ENCODE data around the gene HCRT.

HCRT gene

GRCh38 chr17:42163113-42163512 is 22.1 kb downstream of the HCRT start:
- no peak overlapping the region for H4K12ac ChIP-seq (ENCODE audit: low read depth, low read length)
- no peaks in the 10 kb centered on the region for H3K36me3 ChIP-seq (ENCODE audit: control insufficient read depth in 1 of 2, insufficient read depth in 2 of 2, low read length in 2 of 2)
- H3K9me3 ChIP-seq (ENCODE audit: insufficient read depth, low read depth, low read length): peaks cover 6% of the 10 kb centered on the region
- H3K23ac ChIP-seq (ENCODE audit: low read length): no peak overlapping the region
- H2BK5ac ChIP-seq (ENCODE audit: low read depth, low read length, poor library complexity): no peak overlapping the region
- no peak overlapping the region for H2AK5ac ChIP-seq (ENCODE audit: low read length)
- no peak overlapping the region for H2AFZ ChIP-seq (ENCODE audit: insufficient read depth, low read length, poor library complexity)
- H2BK120ac ChIP-seq (ENCODE audit: insufficient read depth, low read length, poor library complexity): no peak overlapping the region
- no peaks in the 10 kb centered on the region for H3K79me1 ChIP-seq (ENCODE audit: low read length)
- WGBS (ENCODE audit: extremely low coverage, insufficient coverage, insufficient read length): no CpG with 5 or more reads among the region's 8 CpGs
- no peak overlapping the region for H3K9ac ChIP-seq (ENCODE audit: low read length)
- H3K79me2 ChIP-seq (ENCODE audit: control insufficient read depth, insufficient read depth, low read length, poor library complexity): no peaks in the 10 kb centered on the region
- DNase-seq: no peak
- no peak overlapping the region for H4K8ac ChIP-seq (ENCODE audit: low read depth, low read length)
- H3K18ac ChIP-seq (ENCODE audit: low read length): no peak overlapping the region
- no peak overlapping the region for H3K4ac ChIP-seq (ENCODE audit: low read depth, low read length)
- no peaks in the 10 kb centered on the region for H3K27me3 ChIP-seq (ENCODE audit: insufficient read depth, low read length)
- no peak overlapping the region for H3K14ac ChIP-seq (ENCODE audit: low read length)
- peaks cover 0 to 2% of the 10 kb centered on the region in 2 experiments for H3K4me1 ChIP-seq (ENCODE audit: control insufficient read depth in 1 of 2, insufficient read depth in 2 of 2, low read length in 2 of 2)
- H4K91ac ChIP-seq (ENCODE audit: low read depth, low read length): no peak overlapping the region
- H2BK12ac ChIP-seq (ENCODE audit: low read length): no peak overlapping the region
- H3K27ac ChIP-seq (ENCODE audit: low read depth, low read length): no peak overlapping the region
- no peak overlapping the region for H3K4me2 ChIP-seq (ENCODE audit: low read length)
- H3K4me3 ChIP-seq (ENCODE audit: low read depth, low read length): no peak overlapping the region

- H3K23ac ChIP-seq (ENCODE audit: low read length): no peak overlapping the region
- H2BK120ac ChIP-seq (ENCODE audit: insufficient read depth, low read length, poor library complexity): no peak overlapping the region
- no peaks in the 10 kb centered on the region for H3K36me3 ChIP-seq (ENCODE audit: control insufficient read depth in 1 of 2, insufficient read depth in 2 of 2, low read length in 2 of 2)
- H3K79me2 ChIP-seq (ENCODE audit: control insufficient read depth, insufficient read depth, low read length, poor library complexity): no peaks in the 10 kb centered on the region
- peaks cover 5 to 6% of the 10 kb centered on the region in 2 experiments for H3K4me1 ChIP-seq (ENCODE audit: control insufficient read depth in 1 of 2, insufficient read depth in 2 of 2, low read length in 2 of 2)
- H3K27me3 ChIP-seq (ENCODE audit: insufficient read depth, low read length): no peaks in the 10 kb centered on the region
- no CpG with 5 or more reads among the region's 7 CpGs for WGBS (ENCODE audit: extremely low coverage, insufficient coverage, insufficient read length)
- H2BK12ac ChIP-seq (ENCODE audit: low read length): no peak overlapping the region
- H3K18ac ChIP-seq (ENCODE audit: low read length): no peak overlapping the region
- no peak overlapping the region for H4K12ac ChIP-seq (ENCODE audit: low read depth, low read length)
- no peak overlapping the region for H2BK5ac ChIP-seq (ENCODE audit: low read depth, low read length, poor library complexity)
- no peak overlapping the region for H3K27ac ChIP-seq (ENCODE audit: low read depth, low read length)
- no peak overlapping the region for H2AK5ac ChIP-seq (ENCODE audit: low read length)
- H3K14ac ChIP-seq (ENCODE audit: low read length): no peak overlapping the region
- H3K4me3 ChIP-seq (ENCODE audit: low read depth, low read length): no peak overlapping the region
- H3K79me1 ChIP-seq (ENCODE audit: low read length): peaks cover under 1% of the 10 kb centered on the region
- no peak overlapping the region for H4K91ac ChIP-seq (ENCODE audit: low read depth, low read length)
- no peak overlapping the region for H2AFZ ChIP-seq (ENCODE audit: insufficient read depth, low read length, poor library complexity)
- no peak overlapping the region for H4K8ac ChIP-seq (ENCODE audit: low read depth, low read length)
- no peak overlapping the region for H3K9ac ChIP-seq (ENCODE audit: low read length)
- no peak overlapping the region for H3K4ac ChIP-seq (ENCODE audit: low read depth, low read length)
- DNase-seq: no peak
- H3K4me2 ChIP-seq (ENCODE audit: low read length): no peak overlapping the region
- H3K9me3 ChIP-seq (ENCODE audit: insufficient read depth, low read depth, low read length): peaks cover 2% of the 10 kb centered on the region
Observed at GRCh38 chr17:42160531-42160910, 24.7 kb downstream of the HCRT start.

GRCh38 chr17:42159796-42160530 is 25.3 kb downstream of the HCRT start:
- H2BK120ac ChIP-seq (ENCODE audit: insufficient read depth, low read length, poor library complexity): no peak overlapping the region
- H3K4me3 ChIP-seq (ENCODE audit: low read depth, low read length): no peak overlapping the region
- peaks cover 3% of the 10 kb centered on the region for H3K79me1 ChIP-seq (ENCODE audit: low read length)
- H3K14ac ChIP-seq (ENCODE audit: low read length): no peak overlapping the region
- H3K4ac ChIP-seq (ENCODE audit: low read depth, low read length): no peak overlapping the region
- H2AK5ac ChIP-seq (ENCODE audit: low read length): no peak overlapping the region
- no peaks in the 10 kb centered on the region for H3K36me3 ChIP-seq (ENCODE audit: control insufficient read depth in 1 of 2, insufficient read depth in 2 of 2, low read length in 2 of 2)
- no peak overlapping the region for H2BK12ac ChIP-seq (ENCODE audit: low read length)
- no peak overlapping the region for H3K27ac ChIP-seq (ENCODE audit: low read depth, low read length)
- no CpG with 5 or more reads among the region's 14 CpGs for WGBS (ENCODE audit: extremely low coverage, insufficient coverage, insufficient read length)
- H3K4me1 ChIP-seq (ENCODE audit: control insufficient read depth in 1 of 2, insufficient read depth in 2 of 2, low read length in 2 of 2): peaks cover 7 to 8% of the 10 kb centered on the region in 2 experiments
- H3K9ac ChIP-seq (ENCODE audit: low read length): no peak overlapping the region
- H3K27me3 ChIP-seq (ENCODE audit: insufficient read depth, low read length): no peaks in the 10 kb centered on the region
- H3K18ac ChIP-seq (ENCODE audit: low read length): no peak overlapping the region
- no peak overlapping the region for H3K4me2 ChIP-seq (ENCODE audit: low read length)
- H3K9me3 ChIP-seq (ENCODE audit: insufficient read depth, low read depth, low read length): peaks cover 2% of the 10 kb centered on the region
- no peak overlapping the region for H3K23ac ChIP-seq (ENCODE audit: low read length)
- no peak overlapping the region for H2AFZ ChIP-seq (ENCODE audit: insufficient read depth, low read length, poor library complexity)
- H3K79me2 ChIP-seq (ENCODE audit: control insufficient read depth, insufficient read depth, low read length, poor library complexity): no peaks in the 10 kb centered on the region
- DNase-seq: no peak
- no peak overlapping the region for H4K12ac ChIP-seq (ENCODE audit: low read depth, low read length)
- H4K91ac ChIP-seq (ENCODE audit: low read depth, low read length): no peak overlapping the region
- H4K8ac ChIP-seq (ENCODE audit: low read depth, low read length): no peak overlapping the region
- no peak overlapping the region for H2BK5ac ChIP-seq (ENCODE audit: low read depth, low read length, poor library complexity)

- H3K23ac ChIP-seq (ENCODE audit: low read length): no peak overlapping the region
- H4K12ac ChIP-seq (ENCODE audit: low read depth, low read length): peak overlapping the region; percentile 67
- H4K91ac ChIP-seq (ENCODE audit: low read depth, low read length): peak overlapping the region; percentile 28
- H2BK5ac ChIP-seq (ENCODE audit: low read depth, low read length, poor library complexity): no peak overlapping the region
- peaks cover 4 to 7% of the 10 kb centered on the region in 2 experiments for H3K36me3 ChIP-seq (ENCODE audit: control insufficient read depth in 1 of 2, insufficient read depth in 2 of 2, low read length in 2 of 2)
- WGBS (ENCODE audit: extremely low coverage, insufficient coverage, insufficient read length): no CpG with 5 or more reads among the region's 17 CpGs
- peak overlapping the region; percentile 56 for H4K8ac ChIP-seq (ENCODE audit: low read depth, low read length)
- H3K27ac ChIP-seq (ENCODE audit: low read depth, low read length): no peak overlapping the region
- H3K79me1 ChIP-seq (ENCODE audit: low read length): peaks cover 8% of the 10 kb centered on the region
- no peak overlapping the region for H2BK12ac ChIP-seq (ENCODE audit: low read length)
- no peaks in the 10 kb centered on the region for H3K9me3 ChIP-seq (ENCODE audit: insufficient read depth, low read depth, low read length)
- peak overlapping the region; percentile 62 for H3K4me2 ChIP-seq (ENCODE audit: low read length)
- peak overlapping the region; percentile 55 for H3K4me3 ChIP-seq (ENCODE audit: low read depth, low read length)
- H3K79me2 ChIP-seq (ENCODE audit: control insufficient read depth, insufficient read depth, low read length, poor library complexity): peaks cover 13% of the 10 kb centered on the region
- peak overlapping the region; percentile 53 for H3K14ac ChIP-seq (ENCODE audit: low read length)
- H3K9ac ChIP-seq (ENCODE audit: low read length): no peak overlapping the region
- peak overlapping the region; percentile 4 for H2BK120ac ChIP-seq (ENCODE audit: insufficient read depth, low read length, poor library complexity)
- peak overlapping the region; percentile 25 for H3K18ac ChIP-seq (ENCODE audit: low read length)
- peak overlapping the region; percentile 37 for H2AFZ ChIP-seq (ENCODE audit: insufficient read depth, low read length, poor library complexity)
- H3K27me3 ChIP-seq (ENCODE audit: insufficient read depth, low read length): no peaks in the 10 kb centered on the region
- H3K4me1 ChIP-seq (ENCODE audit: control insufficient read depth in 1 of 2, insufficient read depth in 2 of 2, low read length in 2 of 2): peaks cover 8 to 18% of the 10 kb centered on the region in 2 experiments
- H2AK5ac ChIP-seq (ENCODE audit: low read length): no peak overlapping the region
- H3K4ac ChIP-seq (ENCODE audit: low read depth, low read length): no peak overlapping the region
- peak in 1 of 2 donors; percentile 40 for DNase-seq
Observed at GRCh38 chr17:42155614-42156045, 29.6 kb downstream of the HCRT start.
